Measurements from ENCODE around the gene LCOR. TPM values are rescaled to one million over a fixed set of nuclear protein-coding genes. Genes with fewer than 3 reads are reported as not detected.

LCOR gene
- polyA plus RNA-seq, 1 experiment = 11.6 TPM

DNA sequence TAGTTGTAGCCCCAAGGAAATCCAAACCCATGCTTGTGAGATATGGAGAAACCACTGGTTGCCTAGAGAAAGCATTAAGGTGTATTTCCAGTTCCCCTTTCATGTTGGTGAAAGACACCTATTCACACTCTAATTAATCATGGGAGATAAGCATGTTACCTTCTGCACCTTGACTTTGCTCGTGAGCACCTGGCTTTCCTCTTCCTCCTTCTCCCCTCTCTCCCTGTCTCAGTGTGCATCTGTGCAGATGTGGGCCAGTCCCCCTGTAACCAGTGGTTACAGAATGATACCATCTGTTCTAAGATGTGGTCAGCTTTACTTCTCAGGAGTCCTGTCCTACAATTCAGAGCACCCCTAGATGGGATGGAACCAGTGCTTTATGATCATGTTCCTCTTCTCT is 160.6 kb downstream of the LCOR start:
- POLR2A ChIA-PET = no interaction called here
- H3K27ac ChIP-seq (ENCODE audit: low read depth, low read length) = no peak overlapping the region
- no peak for DNase-seq (ENCODE audit: low read depth, low spot score)
- no peak for TF ChIP-seq CTCF (IDR thresholded peaks at IDR 0.05; ENCODE audit: low read depth, low read length)
- CTCF ChIA-PET = no interaction called here
- H3K9me3 ChIP-seq (ENCODE audit: control insufficient read depth, insufficient read depth, low read length) = no peaks in the 10 kb centered on the region
- H3K4me3 ChIP-seq (ENCODE audit: low read depth, low read length) = no peak overlapping the region
- H3K27me3 ChIP-seq (ENCODE audit: control insufficient read depth, insufficient read depth, low read length) = no peaks in the 10 kb centered on the region

DNA sequence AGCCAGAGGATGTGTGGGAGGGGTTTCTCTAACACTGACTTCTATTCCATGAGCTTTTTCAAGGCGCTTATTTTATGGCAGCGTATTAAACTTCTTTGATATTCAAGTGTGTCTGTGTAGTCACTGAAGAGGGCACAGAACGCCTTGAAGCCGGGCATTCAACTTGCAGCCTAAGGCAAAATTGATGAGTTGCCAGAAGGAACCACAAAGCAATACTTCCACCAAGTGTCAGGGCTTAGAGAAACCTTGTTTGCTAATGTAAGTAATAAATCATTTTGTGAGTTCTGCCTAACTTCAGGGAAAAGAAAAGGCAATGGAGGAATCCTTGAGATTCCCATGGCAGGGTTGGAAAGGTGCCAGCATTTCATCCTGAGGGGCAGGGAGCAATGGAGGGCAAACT is 163.8 kb downstream of the LCOR start:
- CTCF ChIA-PET = interaction anchor here (1.6 kb wide), 1 partner anchor 41 kb away, joined by 6 read pairs; no protein-coding TSS in a partner anchor
- no peaks in the 10 kb centered on the region for H3K27me3 ChIP-seq (ENCODE audit: control insufficient read depth, insufficient read depth, low read length)
- no peak for DNase-seq (ENCODE audit: low read depth, low spot score)
- H3K9me3 ChIP-seq (ENCODE audit: control insufficient read depth, insufficient read depth, low read length) = no peaks in the 10 kb centered on the region; the same call in 1 of the 2 replicates
- H3K27ac ChIP-seq (ENCODE audit: low read depth, low read length) = no peak overlapping the region
- H3K4me3 ChIP-seq (ENCODE audit: low read depth, low read length) = no peak overlapping the region
- POLR2A ChIA-PET = no interaction called here
- no peak for TF ChIP-seq CTCF (IDR thresholded peaks at IDR 0.05; ENCODE audit: low read depth, low read length)

DNA sequence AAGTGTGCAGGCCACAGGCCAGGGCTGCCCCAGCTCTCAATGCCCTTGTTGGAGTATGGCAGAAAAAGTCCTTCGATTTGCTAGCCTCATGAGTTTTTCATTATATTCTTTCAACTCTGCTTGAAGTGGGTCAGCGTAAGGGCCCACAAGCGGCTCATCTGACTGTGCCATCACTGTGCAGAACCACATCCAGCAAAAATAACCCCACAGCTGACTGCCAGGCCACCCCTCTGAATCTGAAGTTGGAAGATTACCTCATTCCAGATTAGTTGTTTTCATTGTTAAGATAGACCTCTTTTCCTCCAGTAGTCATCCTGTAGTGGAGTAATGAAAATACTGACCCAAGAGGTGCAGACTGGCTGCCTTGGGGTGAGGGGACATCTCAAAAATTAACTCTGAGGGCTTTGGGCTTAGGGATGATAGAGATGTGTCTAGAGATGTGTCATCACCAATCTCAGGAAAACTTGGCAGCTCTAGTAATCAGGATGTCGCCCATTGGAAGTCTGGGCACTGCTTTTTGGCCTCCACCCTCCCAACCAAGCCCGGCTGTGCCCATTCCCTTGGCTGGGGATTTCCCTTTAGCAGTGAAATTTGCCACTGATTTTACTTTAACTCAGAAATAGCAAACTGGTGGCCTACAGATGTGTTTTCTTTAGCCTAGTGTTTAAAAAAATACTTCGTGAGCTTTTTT is 164.3 kb downstream of the LCOR start:
- H3K4me3 ChIP-seq (ENCODE audit: low read depth, low read length) = no peak overlapping the region
- CTCF ChIA-PET = no interaction called here
- H3K9me3 ChIP-seq (ENCODE audit: control insufficient read depth, insufficient read depth, low read length) = no peaks in the 10 kb centered on the region; the same call in 1 of the 2 replicates
- POLR2A ChIA-PET = no interaction called here
- H3K27me3 ChIP-seq (ENCODE audit: control insufficient read depth, insufficient read depth, low read length) = no peaks in the 10 kb centered on the region
- H3K27ac ChIP-seq (ENCODE audit: low read depth, low read length) = no peak overlapping the region
- no peak for DNase-seq (ENCODE audit: low read depth, low spot score)
- no peak for TF ChIP-seq CTCF (IDR thresholded peaks at IDR 0.05; ENCODE audit: low read depth, low read length)

- peak; percentile 72 for DNase-seq (ENCODE audit: low read depth, low spot score)
- TF ChIP-seq CTCF (IDR thresholded peaks at IDR 0.05; ENCODE audit: low read depth, low read length) = no peak
- Histone ChIP-seq H3K27me3 (ENCODE audit: control insufficient read depth, insufficient read depth, low read length) (no peaks in the 10 kb centered on the region), H3K4me3 (ENCODE audit: low read depth, low read length) (no peak overlapping the region), H3K27ac (ENCODE audit: low read depth, low read length) (no peak overlapping the region), H3K9me3 (ENCODE audit: control insufficient read depth, insufficient read depth, low read length) (no peaks in the 10 kb centered on the region; the same call in 1 of the 2 replicates)
- ChIA-PET CTCF (interaction anchor here (0.7 kb wide), 1 partner anchor 25 kb away, joined by 3 read pairs; no protein-coding TSS in a partner anchor), POLR2A (interaction anchor here (0.7 kb wide), 1 partner anchor 22 kb away, joined by 3 read pairs; no protein-coding TSS in a partner anchor)
Observed at GRCh38 chr10:96998329-96998888, 166.3 kb downstream of the LCOR start.

GRCh38 chr10:96999337-96999736 is 167.2 kb downstream of the LCOR start:
- Histone ChIP-seq H3K27me3 (ENCODE audit: control insufficient read depth, insufficient read depth, low read length) (no peaks in the 10 kb centered on the region), H3K27ac (ENCODE audit: low read depth, low read length) (no peak overlapping the region), H3K9me3 (ENCODE audit: control insufficient read depth, insufficient read depth, low read length) (no peaks in the 10 kb centered on the region; the same call in 1 of the 2 replicates), H3K4me3 (ENCODE audit: low read depth, low read length) (no peak overlapping the region)
- CTCF ChIA-PET = interaction anchor here (0.6 to 0.7 kb wide), 2 partner anchors 24 to 211 kb away, joined by 3 to 4 read pairs; no protein-coding TSS in a partner anchor
- no peak for DNase-seq (ENCODE audit: low read depth, low spot score)
- TF ChIP-seq CTCF (IDR thresholded peaks at IDR 0.05; ENCODE audit: low read depth, low read length) = no peak
- POLR2A ChIA-PET = interaction anchor here (0.6 kb wide), 1 partner anchor 24 kb away, joined by 7 read pairs; no protein-coding TSS in a partner anchor

Measured in AG04450 (cell line).